ENCODE data around the gene COPB1.

Gene COPB1

DNA sequence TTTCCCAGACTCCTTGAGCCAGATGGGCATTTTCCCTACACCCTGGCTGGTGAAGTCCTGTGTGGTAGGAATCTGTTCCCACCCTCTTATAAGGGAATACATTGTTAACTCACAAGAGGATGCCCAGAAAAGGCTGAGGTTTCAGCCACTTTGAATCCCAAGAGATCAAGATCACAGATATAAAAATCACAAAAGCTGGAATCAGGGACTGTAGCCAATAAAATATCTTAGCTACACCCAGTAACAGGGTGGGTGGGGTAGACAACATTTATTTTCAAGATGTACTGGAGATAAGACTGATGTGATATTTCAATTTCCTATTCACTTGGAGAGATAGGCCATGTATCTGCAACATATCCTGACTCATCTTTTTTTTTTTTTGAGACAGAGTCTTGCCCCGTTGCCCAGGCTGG, 50.3 kb downstream of the COPB1 start:
- H3K4me1 ChIP-seq (ENCODE audit: insufficient read depth, low read length, poor library complexity, severe bottlenecking): peaks cover 6% of the 10 kb centered on the region
- no peaks in the 10 kb centered on the region for H3F3A ChIP-seq (ENCODE audit: low read depth)
- H2AFZ ChIP-seq (ENCODE audit: low read length): no peak overlapping the region
- no peaks in the 10 kb centered on the region for H3K27me3 ChIP-seq (ENCODE audit: insufficient read depth, low read length, poor library complexity, severe bottlenecking)
- H3K4me2 ChIP-seq (ENCODE audit: low read depth, low read length, poor library complexity, severe bottlenecking): no peak overlapping the region
- H3K9me3 ChIP-seq (ENCODE audit: insufficient read depth, low read depth, low read length): no peaks in the 10 kb centered on the region
- H3K4me3 ChIP-seq (ENCODE audit: low read length, poor library complexity, severe bottlenecking): no peak overlapping the region
- no peaks in the 10 kb centered on the region for H3K9me2 ChIP-seq (replicated peaks; ENCODE audit: low read depth, low read length)
- no peak for TF ChIP-seq EZH2phosphoT487 (IDR thresholded peaks at IDR 0.05; ENCODE audit: borderline replicate concordance)
- TF ChIP-seq, protein P1, sequence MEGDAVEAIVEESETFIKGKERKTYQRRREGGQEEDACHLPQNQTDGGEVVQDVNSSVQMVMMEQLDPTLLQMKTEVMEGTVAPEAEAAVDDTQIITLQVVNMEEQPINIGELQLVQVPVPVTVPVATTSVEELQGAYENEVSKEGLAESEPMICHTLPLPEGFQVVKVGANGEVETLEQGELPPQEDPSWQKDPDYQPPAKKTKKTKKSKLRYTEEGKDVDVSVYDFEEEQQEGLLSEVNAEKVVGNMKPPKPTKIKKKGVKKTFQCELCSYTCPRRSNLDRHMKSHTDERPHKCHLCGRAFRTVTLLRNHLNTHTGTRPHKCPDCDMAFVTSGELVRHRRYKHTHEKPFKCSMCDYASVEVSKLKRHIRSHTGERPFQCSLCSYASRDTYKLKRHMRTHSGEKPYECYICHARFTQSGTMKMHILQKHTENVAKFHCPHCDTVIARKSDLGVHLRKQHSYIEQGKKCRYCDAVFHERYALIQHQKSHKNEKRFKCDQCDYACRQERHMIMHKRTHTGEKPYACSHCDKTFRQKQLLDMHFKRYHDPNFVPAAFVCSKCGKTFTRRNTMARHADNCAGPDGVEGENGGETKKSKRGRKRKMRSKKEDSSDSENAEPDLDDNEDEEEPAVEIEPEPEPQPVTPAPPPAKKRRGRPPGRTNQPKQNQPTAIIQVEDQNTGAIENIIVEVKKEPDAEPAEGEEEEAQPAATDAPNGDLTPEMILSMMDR (conservative IDR thresholded peaks at IDR 0.05; ENCODE audit: low read length): no peak
- H3K9ac ChIP-seq (ENCODE audit: low read depth, low read length, poor library complexity, severe bottlenecking): no peak overlapping the region
- H3K79me2 ChIP-seq (ENCODE audit: insufficient read depth, low read length): no peaks in the 10 kb centered on the region
- H3K36me3 ChIP-seq (ENCODE audit: insufficient read depth, low read length): no peaks in the 10 kb centered on the region
- no peaks in the 10 kb centered on the region for H4K20me1 ChIP-seq (ENCODE audit: insufficient read depth, low read length, poor library complexity, severe bottlenecking)

DNA sequence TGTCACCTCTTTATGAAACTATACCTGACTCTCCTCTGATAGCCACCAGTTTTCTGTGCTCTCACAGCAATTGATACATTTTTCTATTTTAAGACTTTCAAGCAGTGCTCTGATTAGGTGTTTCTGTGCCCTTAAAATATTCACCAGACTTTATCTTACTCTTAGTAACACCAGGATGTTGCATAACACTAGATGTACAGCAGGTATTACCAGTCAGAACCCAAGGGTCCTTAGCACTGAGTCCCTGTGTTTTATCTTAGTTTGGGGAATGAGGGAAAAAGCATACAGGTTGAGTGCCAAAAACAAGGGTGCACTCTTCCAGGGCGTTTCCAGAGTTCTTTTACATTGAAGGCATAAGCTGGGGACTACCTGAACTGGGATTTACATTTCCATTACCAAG, 51.4 kb downstream of the COPB1 start:
- H3K4me1 ChIP-seq (ENCODE audit: insufficient read depth, low read length, poor library complexity, severe bottlenecking): peaks cover 6% of the 10 kb centered on the region
- TF ChIP-seq, protein P1 (conservative IDR thresholded peaks at IDR 0.05; ENCODE audit: low read length): no peak
- TF ChIP-seq EZH2phosphoT487 (IDR thresholded peaks at IDR 0.05; ENCODE audit: borderline replicate concordance): no peak

DNA sequence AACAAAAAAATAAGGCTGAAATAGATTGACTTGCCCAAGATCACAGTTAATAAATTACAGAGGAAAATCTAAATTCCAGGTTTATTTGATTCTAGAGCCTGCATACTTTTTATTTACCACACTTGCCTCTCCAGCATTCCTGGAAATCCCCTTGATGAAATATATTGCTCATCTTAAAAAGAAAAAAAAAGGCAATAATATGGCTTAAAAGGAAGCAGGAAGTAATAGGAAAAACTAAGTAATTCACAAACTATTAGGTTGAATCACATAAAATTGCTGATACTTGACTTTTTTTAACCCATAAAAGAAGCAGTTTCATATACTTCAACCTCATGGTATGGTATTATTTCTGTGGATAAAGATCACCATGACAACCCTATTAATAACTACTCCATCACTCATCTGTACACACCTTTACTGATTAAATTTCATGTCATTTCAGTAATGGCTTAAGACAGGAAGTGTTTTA, 52.9 kb downstream of the COPB1 start:
- H3K79me2 ChIP-seq (ENCODE audit: insufficient read depth, low read length): no peaks in the 10 kb centered on the region
- H3K4me3 ChIP-seq (ENCODE audit: low read length, poor library complexity, severe bottlenecking): no peak overlapping the region
- no peak overlapping the region for H2AFZ ChIP-seq (ENCODE audit: low read length)
- H3K4me1 ChIP-seq (ENCODE audit: insufficient read depth, low read length, poor library complexity, severe bottlenecking): peaks cover 5% of the 10 kb centered on the region
- TF ChIP-seq EZH2phosphoT487 (IDR thresholded peaks at IDR 0.05; ENCODE audit: borderline replicate concordance): no peak
- TF ChIP-seq, protein P1 (conservative IDR thresholded peaks at IDR 0.05; ENCODE audit: low read length): no peak
- H3K4me2 ChIP-seq (ENCODE audit: low read depth, low read length, poor library complexity, severe bottlenecking): no peak overlapping the region
- no peaks in the 10 kb centered on the region for H3K9me3 ChIP-seq (ENCODE audit: insufficient read depth, low read depth, low read length)
- no peaks in the 10 kb centered on the region for H3K27me3 ChIP-seq (ENCODE audit: insufficient read depth, low read length, poor library complexity, severe bottlenecking)
- no peaks in the 10 kb centered on the region for H3F3A ChIP-seq (ENCODE audit: low read depth)
- no peak overlapping the region for H3K9ac ChIP-seq (ENCODE audit: low read depth, low read length, poor library complexity, severe bottlenecking)
- no peaks in the 10 kb centered on the region for H3K36me3 ChIP-seq (ENCODE audit: insufficient read depth, low read length)
- no peaks in the 10 kb centered on the region for H3K9me2 ChIP-seq (replicated peaks; ENCODE audit: low read depth, low read length)
- H4K20me1 ChIP-seq (ENCODE audit: insufficient read depth, low read length, poor library complexity, severe bottlenecking): no peaks in the 10 kb centered on the region

More for the DNA sequence above, 51.4 kb downstream of the COPB1 start:
- H3K4me3 ChIP-seq (ENCODE audit: low read length, poor library complexity, severe bottlenecking): no peak overlapping the region
- H2AFZ ChIP-seq (ENCODE audit: low read length): no peak overlapping the region
- H3K9me3 ChIP-seq (ENCODE audit: insufficient read depth, low read depth, low read length): no peaks in the 10 kb centered on the region
- H3K9ac ChIP-seq (ENCODE audit: low read depth, low read length, poor library complexity, severe bottlenecking): no peak overlapping the region
- no peak overlapping the region for H3K4me2 ChIP-seq (ENCODE audit: low read depth, low read length, poor library complexity, severe bottlenecking)
- no peaks in the 10 kb centered on the region for H3K9me2 ChIP-seq (replicated peaks; ENCODE audit: low read depth, low read length)
- H3K27me3 ChIP-seq (ENCODE audit: insufficient read depth, low read length, poor library complexity, severe bottlenecking): no peaks in the 10 kb centered on the region
- H3K36me3 ChIP-seq (ENCODE audit: insufficient read depth, low read length): no peaks in the 10 kb centered on the region
- no peaks in the 10 kb centered on the region for H4K20me1 ChIP-seq (ENCODE audit: insufficient read depth, low read length, poor library complexity, severe bottlenecking)
- no peaks in the 10 kb centered on the region for H3K79me2 ChIP-seq (ENCODE audit: insufficient read depth, low read length)
- H3F3A ChIP-seq (ENCODE audit: low read depth): no peaks in the 10 kb centered on the region

Measured in Loucy (cell line).